ENCODE results near the gene ALDH1B1.

Gene ALDH1B1

DNA sequence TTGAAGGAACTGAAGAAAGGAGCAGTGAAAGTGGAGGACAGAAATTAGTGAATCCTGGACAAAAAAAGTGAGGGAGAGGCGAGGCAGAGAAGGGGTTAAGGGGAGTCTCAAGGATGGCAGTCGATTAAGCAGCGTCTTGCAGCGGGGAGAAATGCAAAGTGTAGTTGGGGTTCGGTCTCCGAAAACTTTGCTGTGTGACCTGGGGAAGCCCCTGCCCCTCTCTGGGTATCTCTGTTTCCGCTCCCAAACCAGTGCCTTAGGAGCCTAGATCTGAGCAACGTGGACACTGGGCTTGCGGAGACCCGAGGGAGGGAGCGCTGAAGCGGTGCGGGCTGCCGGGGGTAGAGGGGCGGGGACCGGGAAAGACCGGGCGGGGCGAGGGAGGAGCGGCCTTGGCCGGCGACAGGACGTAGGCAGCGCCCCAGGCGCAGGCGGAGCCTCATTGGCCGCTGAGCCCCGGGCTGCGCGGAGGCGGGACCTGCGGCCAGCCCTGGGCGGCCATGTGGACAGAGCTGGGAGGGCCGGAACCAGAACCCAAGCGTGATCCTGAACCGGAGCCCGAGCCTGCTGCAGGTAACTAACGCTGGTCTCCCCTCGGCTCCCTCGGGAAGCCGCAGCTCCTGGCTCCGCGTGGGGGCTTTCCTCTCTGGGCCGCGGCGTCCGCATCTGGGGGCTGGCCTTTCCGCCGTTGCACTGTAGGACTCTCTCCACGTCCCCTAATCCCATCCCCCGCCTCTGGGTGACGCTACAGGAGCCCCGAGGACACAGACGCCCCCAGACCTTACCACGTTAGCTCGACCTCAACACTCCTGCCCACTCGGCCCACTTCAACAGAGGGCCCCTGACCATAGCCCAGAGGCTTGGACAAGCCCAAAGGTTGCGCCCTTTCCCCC lies at the start of gene ALDH1B1:
Gene ALDH1B1 (plus strand): TSS at position 468 of the 893 bp plus-strand sequence. CDS start 3,047 bp downstream, outside the sequence.
- DNase-seq: peak; percentile 55

DNA sequence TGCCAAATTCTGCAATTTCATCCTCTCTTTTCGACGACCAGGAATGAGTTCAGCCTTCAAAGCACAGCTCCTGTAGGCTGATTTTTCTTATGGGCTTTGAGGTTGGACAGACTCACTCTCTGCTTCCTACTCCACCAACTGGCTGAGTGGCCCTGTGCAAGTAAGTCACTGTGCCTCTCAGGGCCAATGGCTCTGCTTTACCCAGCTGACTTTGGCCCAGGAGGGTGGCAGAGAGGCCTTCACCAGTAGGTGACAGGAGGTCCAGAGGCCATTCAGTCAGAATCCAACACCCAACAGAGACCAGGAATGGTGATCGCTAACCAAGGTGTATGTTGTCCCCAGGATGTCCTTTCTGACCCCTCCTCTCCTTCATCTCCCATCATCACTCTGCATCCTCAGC lies 49.5 kb upstream of the ALDH1B1 start:
- DNase-seq: no peak

DNA sequence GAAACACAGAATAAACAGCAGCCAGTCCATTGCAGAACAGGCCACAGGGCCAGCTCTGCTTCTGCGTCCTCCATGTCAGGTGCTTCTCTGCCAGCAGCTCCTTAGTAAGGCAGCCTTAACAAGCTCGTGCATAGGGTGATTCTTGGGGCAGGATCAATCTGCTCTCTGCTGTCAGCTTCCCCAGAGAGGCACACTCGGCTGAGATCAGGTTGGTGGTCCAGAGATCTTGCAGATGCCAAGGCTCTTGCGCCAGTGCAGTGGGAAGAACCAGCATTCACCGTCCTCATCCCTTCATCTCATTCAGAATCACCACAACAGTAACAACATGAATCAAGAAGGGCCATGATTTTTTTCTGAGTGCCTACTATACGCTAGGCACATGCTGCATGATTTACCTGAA lies 49.0 kb upstream of the ALDH1B1 start:
- no peak for DNase-seq

DNA sequence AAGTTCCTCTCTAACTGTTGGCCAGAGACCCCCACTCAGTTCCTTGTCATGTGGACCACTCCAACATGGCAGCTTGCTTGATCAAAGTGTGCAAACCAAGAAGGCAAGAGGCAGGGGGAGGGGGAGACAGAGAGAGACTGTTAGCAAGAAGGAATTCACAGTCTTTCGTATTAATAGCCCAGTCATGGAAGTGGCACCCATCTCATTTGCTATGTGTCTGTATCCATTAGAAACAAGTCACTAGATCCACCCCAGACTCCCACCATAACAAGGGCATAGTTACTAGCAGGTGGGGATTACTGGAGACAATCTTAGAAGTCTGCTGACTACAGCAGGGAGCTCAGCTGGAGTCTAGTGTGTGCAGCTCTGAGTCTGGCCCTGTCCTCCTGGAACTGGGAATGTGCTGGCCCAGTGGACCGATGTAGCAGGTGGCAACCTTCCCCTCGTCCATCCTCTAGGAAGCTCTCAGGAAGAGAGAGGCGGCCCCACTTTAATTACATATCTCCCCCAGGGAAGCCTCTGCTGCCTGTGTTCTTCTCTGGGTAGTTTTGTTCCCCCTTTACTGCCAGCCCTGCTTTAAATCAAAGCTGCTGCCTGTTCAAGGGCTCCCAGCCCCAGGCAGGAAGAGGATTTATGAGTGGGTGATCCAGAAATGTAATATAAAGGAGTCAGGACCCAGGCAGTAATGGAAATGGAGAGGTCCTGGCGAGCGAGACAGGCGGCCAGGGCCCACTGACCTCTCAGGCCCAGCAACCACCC lies 47.8 kb upstream of the ALDH1B1 start:
- no peak for DNase-seq

DNA sequence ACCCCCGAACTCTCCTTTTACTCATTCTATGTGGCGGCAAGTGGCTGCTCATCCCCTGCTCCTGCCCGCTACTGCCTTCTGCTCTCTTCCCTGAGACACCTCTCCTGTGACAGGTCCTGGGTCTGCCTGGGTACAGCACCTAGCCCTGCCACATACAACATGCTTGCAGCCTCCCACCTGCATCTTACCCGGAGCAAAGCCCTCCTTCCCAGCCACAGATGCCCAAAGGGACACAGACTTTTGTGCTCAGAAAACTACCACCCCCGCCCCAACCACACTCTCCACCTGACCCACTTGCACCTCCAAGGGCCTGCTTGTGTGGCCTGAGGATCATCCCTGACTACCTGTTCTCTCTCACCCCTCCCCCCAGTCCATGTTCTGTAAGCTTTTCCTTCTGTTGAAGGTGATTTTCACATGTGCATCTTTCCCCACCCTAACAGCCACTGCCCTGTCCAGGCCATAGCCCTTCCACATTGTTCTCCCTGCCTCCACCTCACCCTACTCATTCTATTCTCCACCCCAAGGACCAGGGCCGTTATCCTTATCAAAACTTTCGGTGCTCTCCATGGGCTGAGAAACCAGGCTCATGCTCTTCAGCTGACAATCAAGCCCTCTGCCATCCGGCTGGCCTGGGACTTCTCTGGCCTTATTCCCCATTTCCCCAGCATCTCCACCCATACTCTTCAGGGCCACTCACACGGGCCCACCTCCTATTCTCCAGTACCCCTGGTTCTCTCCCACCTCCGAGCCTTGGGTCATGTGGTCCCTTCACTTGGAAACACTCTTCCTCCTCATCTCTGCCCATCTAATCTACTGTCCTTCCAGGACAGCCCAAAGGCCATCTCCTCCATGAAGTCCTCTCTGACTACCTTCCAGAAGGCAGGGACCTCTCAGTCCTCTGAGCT lies 46.4 kb upstream of the ALDH1B1 start:
- no peak for DNase-seq

DNA sequence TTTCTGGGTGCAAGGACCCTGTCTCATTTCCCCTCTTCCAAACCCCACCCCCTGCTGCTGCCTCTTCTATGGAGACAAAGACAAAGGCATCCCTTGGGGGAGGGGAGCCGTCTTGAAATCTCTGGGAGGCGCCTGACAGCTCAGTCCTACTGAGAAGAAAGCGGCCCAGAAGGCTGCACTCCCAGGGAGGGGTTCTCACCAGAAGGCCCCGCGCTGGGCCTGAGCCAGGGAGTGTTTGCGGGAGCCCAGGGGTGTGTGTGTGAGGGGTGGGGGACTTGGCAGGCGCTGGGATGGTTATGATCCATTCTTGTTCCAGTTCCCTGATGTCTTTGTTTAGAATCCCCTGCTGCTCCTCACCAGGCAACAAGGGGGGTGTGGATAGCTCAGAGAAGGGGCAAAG lies 45.7 kb upstream of the ALDH1B1 start:
- no peak for DNase-seq

DNA sequence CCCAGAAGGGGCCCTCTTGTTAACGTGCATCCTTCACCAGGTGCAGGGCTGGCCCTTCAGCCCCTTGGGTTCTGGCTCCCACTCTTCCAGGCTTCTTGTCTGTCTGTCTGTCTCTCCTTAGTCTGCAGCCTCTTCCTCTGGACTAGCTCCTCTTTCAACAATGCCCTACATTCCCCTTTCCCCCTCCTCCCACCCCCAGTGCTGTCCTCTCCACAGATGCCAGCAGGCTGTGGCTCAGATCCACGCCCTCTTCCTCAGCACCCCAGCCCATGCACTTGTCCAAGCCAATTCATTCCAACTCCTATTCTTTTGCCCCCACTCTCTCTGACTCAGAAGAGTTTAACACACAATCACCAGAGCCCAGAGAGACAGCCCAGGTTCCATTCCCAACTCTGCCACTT lies 45.2 kb upstream of the ALDH1B1 start:
- DNase-seq: no peak

DNA sequence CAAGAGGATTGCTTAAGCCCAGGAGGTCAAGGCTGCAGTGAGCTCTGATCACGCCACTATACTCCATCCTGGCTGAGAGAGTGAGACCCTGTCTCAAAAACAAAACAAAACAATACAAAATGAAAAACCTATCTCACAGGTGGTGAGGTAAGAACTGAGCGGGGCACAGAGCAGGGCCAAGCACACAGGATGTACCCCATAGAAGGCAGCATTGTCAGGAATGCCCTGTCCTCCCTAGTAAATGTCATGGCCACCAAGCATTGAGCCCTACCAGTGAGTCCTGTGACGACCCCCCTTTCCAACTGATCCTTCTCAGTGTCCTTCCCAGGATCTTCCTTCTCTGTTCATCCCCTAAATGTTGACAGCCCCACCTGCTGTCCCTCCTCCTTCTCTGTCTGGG lies 44.6 kb upstream of the ALDH1B1 start:
- no peak for DNase-seq

DNA sequence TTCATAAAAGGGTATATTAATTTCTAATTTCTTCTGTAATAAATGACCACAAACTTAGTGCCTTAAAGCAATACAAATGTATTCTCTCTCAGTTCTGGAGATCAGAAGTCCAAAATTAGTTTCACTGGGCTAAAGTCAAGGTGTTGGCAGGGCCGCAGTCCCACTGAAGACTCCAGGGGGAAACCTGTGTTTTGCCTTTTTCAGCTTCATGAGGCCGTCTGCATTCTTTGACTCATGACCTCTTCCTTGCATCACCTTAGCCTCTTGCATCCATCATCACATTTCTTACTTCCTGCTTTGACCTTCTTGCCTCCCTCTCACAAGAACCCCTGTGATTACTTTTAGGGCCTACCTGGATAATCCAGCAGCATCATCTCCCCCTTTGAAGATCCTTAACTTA lies 42.0 kb upstream of the ALDH1B1 start:
- no peak for DNase-seq

DNA sequence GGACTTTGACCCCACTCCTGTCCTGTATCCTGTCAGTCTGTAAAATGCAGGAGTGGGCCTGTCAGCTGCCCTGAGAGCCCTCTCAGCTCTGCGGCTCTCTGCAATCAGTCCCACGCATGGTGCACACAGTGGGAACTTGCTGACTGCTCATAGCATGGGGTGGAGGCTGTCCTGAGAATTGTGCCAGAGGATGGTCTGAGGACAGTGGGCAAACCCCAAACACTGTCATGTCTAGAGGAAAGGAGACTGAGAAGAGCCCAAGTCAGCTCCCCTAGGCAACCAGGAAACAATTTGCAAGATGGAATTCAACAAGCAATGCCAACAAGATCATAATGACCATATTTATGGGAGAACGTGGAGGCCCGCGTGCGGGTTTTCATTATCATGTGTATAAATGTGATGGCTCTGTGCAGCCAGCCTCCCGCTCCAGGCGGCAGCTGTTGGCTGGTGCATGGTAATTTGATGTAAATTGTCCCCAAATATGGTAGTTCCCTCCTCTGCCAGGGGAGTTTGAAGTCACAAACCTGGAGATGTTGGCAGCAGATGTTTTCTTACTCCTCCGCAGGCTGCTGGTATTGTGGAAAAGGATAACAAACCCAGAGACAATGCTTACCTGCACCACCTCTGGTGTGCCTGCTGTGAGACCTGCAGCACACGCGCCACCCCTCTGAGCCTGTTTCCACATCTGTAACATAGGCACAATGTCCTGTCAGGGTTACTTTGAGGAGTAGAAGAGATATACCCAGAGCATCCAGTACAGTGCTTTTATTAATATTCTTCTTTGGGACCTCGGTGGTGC lies 39.8 kb upstream of the ALDH1B1 start:
- no peak for DNase-seq

DNA sequence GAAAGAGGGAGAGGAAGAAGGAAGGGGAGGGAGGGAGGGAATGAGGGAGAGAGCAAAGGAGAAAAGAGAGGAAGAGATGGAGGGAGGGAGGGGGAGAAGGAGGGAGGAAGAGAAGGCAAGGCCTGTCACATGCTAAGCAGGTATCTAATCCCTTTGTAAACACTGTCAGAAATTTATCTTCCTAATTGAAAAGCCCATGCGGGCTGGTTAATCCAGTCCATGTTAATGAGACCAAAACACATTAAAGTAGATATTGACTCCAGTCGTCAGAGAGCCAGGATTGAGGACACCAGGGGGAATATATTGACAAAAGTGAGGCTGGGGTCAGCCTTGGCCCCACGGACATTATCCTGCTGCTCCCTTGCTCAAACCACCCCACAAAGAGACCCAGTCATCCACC lies 37.4 kb upstream of the ALDH1B1 start:
- DNase-seq: no peak

DNA sequence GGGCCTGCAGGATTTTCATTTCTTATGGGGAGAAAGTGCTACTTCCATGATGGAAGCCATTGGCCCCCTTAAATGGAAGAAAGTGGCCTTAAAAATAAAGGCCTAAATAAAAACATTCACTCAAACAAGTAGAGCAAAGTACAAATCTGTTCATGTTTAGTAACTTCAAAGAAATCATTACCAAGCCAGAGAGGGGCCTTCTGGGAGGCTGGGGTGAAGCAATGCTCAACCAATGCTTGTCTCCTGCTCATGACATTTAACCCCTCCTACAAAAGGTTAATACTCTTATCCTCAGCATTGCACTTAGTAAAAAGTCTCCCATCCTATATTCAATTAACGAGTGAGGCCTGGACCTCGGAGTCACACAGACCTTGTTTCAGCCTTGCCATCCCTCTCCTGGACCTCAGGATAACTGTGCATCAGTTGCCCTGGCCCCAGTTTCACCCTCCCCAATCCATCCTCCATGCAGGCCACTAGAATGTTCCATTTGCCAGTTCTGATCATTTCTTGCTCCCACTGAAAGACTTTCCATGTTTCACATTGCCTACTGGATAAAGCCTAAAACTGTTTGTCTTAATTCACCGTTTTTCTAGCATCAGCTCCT lies 36.9 kb upstream of the ALDH1B1 start:
- no peak for DNase-seq

DNA sequence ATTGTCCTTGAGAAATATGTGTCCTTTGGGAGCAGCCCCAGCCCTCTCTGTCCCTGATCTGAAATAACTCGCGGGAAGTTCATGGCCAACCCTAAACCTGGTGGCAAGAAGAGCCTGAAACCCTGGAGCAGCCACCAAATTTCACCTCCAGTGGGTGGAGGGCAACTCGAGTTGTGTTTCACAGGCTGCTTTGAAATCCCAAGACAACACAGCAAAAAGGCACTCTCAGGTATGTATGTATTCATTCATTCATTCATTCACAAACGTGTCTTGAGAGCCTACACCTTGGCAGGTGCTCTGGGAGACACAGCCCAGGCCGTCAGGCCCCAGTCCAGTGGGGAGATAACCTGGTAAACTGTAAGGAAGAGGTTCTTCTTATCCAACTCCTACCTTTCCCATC lies 35.7 kb upstream of the ALDH1B1 start:
- no peak for DNase-seq

DNA sequence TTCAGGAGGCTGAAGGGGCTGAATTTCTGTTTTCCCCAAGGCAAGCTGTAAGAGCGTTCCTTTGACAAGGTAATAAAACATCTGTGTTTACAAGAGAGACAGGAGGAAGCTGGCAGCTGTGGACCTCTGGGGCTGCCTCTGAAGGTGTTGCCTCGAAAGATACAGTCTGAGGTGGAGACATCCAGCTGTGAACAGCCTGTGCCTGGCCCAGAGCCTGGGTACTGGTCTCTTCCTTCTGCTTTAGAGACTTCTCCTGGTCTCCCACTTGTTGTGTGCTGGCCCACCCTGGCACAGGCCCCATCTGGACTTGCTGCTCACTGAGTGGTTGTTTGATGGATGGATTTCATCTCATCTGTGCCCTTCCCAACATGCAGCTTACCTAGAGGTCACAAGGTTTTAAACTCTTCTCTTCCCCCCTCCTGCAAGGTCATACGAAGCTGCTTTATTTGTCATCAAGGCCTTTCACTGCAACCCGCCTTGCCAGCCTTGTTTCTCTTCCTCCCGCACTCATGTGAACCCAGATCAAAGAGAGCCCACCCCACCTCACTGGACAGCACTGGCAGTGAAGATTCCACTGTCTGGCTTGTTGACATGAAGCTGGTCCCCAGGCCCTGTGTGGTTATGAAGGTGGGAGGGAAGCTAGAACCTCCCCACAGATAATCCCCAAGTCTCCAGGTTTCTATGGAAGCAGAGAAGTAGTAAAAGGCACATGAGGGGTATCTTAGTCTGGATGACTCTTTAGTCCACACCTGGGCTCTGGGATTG lies 35.0 kb upstream of the ALDH1B1 start:
- DNase-seq: no peak

DNA sequence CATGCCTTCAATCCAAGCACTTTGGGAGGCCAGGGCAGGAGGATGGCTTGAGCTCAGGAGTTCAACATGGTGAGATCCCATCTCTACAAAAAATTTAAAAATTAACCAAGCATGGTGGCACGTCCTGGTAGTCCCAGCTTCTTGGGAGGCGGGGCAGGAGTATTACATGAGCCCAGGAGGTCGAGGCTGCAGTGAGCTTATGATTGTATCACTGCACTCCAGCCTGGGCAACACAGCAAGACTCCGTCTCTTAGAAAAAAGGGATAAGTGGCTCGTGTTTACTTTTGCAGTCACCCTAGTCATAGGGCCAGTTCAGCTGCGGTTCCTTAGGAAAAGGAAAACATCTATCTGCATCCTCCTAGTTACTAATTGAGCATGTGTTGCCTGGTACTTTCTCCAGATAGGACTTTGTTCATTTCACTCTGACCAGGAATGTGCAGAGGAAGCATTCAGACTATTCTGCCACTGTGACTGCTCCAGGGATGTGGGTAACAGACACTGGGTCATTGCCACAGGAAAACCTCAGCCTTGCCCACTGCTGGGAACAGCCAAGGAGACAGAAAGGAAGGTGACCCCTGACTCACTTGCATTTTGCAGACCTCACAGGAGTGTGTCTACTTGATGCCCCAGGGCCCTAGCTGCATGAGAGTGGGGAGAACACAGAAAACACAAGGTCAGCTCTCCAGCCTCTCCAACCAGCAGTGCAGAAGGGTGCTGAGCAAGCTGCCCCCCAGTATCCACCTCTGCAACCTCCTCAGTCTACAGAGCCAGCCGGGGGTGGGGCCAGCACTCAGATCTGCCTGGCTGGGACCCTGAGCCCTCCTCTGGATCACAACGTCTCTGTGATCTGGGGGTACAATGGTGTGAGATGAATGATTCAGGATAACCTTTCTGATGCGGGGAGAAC lies 33.9 kb upstream of the ALDH1B1 start:
- DNase-seq: no peak

DNA sequence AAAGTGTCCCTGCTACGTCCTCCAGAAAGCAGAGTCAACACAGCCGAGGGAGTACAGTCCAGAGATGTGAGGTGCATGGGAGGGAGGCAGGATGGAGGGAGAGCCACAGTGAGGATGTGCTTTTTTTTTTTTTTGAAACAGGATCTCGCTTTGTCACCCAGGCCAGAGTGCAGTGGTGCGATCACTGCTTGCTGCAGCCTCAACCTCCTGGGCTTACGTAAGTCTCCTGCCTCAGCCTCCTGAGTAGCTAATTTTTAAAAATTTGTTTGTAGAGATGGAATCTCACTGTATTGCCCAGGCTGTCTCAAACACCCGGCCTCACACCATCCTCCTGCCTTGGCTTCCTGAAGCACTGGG lies 33.2 kb upstream of the ALDH1B1 start:
- no peak for DNase-seq

DNA sequence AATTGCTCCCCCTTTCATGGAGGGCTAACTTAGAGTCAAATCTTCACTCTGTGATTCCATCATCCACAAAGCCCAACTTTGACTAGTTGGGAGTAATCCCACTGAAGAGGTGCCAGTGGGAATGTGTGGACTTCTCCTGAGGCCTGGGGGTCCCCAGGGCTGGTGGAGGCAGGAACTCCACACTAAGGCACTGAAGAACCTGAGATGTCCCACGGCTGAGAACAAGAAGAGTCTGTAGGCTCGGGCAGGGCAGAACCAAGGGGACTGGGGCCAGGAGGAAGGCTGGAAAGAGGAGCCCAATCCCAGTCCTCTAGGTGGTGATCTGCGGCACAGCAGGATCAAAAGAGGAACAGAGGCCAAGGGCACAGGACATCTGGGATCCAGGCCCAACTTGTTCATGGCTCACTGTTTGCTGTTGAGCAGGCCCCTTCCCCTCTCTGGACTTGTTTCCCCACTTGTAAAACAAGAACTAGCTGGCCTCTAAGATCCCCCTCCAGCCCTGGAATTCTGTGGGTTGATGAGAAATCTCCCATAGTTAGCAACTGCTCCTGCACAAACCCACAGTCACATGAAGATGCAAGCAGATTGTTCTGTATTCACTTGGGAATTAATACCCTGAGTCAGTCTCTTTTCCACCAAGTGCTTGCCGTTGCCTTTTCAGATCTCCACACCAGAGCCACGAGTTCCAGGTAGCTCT lies 32.7 kb upstream of the ALDH1B1 start:
- no peak for DNase-seq

DNA sequence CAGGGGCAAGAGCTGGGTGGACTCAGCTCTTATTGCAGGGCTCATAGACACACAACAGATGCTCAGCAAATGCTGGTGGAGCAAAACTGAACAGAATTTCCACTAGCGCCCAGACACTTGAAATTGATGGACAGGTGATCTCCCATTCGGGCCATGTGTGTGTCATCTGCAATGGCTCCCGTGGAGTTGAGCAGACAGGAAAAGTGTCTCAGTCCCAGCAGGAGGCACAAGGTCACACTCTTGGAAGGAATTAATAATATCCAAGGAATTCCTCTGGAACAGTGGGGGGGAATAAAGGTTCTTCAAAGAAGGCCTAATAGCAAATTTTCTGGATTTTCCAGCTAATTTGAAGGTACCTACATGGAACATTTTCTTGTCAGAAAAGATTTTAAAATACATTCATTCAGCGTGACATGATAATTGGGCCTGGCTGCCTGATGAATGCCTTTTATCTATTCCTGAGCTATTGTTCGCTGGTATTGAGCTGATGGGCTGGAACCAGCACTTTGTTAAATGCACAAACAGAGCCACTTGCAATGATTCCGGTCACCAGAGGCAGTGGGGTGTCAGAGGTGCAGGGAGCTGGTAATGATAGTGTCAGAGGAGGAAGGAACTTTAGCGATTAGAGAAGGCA lies 31.5 kb upstream of the ALDH1B1 start:
- DNase-seq: no peak

DNA sequence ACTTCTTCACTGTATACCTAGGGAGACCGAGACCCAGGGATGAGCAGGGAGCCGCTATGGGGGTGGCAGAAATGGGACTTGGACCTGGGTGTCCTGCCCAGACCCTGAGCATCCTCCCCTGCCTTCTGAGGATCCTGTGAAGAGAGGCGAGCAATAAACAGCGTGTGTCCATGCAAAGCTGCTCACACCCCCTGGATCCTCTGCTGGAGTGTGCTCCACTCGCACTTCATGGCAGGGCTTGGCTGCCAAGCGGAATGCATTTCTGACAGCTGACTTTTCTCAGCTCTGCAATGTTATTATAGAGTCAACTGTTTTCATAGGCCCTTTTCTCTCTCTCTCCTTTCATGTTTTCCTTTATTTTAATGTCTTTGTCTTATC lies 31.0 kb upstream of the ALDH1B1 start:
- DNase-seq: no peak
